ENCODE measurements around the gene AP2S1. TPM values are rescaled to one million over a fixed set of nuclear protein-coding genes. Genes with fewer than 3 reads are reported as not detected.

Gene AP2S1
- total RNA-seq, 4 donors from 2014 or later: 96.6 to 166 (median 132) TPM

GRCh38 chr19:46839752-46840497 is 10.7 kb downstream of the AP2S1 start:
- ATAC-seq (ENCODE audit: low FRiP score): no peak
- TF ChIP-seq, protein P1, sequence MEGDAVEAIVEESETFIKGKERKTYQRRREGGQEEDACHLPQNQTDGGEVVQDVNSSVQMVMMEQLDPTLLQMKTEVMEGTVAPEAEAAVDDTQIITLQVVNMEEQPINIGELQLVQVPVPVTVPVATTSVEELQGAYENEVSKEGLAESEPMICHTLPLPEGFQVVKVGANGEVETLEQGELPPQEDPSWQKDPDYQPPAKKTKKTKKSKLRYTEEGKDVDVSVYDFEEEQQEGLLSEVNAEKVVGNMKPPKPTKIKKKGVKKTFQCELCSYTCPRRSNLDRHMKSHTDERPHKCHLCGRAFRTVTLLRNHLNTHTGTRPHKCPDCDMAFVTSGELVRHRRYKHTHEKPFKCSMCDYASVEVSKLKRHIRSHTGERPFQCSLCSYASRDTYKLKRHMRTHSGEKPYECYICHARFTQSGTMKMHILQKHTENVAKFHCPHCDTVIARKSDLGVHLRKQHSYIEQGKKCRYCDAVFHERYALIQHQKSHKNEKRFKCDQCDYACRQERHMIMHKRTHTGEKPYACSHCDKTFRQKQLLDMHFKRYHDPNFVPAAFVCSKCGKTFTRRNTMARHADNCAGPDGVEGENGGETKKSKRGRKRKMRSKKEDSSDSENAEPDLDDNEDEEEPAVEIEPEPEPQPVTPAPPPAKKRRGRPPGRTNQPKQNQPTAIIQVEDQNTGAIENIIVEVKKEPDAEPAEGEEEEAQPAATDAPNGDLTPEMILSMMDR (IDR thresholded peaks at IDR 0.05): no peak
- DNase-seq (ENCODE audit: low spot score): no peak

DNA sequence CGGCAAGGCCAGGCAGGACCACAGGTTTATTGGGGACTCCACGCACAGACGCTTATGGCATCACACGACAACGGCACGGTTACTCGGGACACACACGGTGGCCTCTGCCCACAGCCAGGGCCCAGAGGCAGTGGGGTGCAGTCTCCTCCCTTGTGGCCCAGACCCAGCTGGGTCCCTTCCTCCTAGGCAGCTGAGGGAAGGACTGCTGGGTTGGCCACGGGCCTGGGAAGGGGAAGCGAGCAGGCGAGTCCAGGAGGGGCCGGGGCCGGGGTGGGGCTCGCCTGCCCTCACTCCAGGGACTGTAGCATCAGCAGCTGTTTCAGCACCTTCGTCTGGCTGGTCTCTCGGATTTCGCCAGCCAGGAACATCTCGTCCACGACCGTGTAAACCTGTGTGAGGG is 12.5 kb downstream of the AP2S1 start:
- TF ChIP-seq, protein P1 (IDR thresholded peaks at IDR 0.05): no peak
- ATAC-seq (ENCODE audit: low FRiP score) (no peak), DNase-seq (ENCODE audit: low spot score) (no peak)

- TF ChIP-seq, protein P1 (IDR thresholded peaks at IDR 0.05): no peak
Observed at GRCh38 chr19:46834984-46835383, 15.7 kb downstream of the AP2S1 start.

DNA sequence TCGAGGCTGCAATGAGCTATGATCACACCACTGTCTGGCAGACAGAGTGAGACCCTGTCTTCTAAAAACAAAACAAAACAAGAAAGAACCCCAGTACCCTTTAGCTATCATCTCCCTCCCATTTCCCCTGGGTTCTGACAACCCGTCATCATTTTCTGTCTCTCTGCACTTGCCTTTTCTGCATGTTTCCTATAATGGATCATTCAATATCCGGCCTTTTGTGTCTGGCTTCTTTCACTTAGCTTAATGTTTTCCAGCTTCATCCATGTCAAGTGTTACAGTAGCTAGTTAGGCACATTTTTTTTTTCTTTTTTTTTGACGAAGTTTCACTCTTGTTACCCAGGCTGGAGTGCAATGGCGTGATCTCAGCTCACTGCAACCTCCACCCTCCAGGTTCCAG is 16.5 kb downstream of the AP2S1 start:
- ATAC-seq (ENCODE audit: low FRiP score) (no peak), DNase-seq (ENCODE audit: low spot score) (no peak)
- TF ChIP-seq, protein P1 (IDR thresholded peaks at IDR 0.05): no peak

More at GRCh38 chr19:46834984-46835383, 15.7 kb downstream of the AP2S1 start:
- no peak for ATAC-seq (ENCODE audit: low FRiP score)
- no peak for DNase-seq (ENCODE audit: low spot score)

DNA sequence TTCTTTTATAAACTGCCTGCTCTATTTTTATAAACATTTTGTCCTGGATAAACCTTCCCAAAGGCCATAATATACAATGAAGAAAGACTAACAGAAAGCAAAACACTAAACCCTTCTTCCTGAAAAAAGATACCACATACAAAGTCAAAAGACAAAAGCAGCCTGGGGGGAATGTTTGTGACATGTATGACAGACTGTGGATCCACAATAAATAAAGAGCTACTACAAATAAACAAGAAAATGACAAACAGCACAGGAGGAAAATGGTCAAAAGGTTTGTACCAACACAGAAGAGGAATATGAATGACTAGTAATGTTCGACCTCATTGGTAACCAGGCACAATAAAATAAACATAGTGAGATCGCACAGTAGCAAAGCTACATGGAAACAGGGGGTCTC is 19.8 kb downstream of the AP2S1 start:
- no peak for DNase-seq (ENCODE audit: low spot score)
- TF ChIP-seq, protein P1 (IDR thresholded peaks at IDR 0.05): no peak
- ATAC-seq (ENCODE audit: low FRiP score): no peak

GRCh38 chr19:46828484-46828883 is 22.2 kb downstream of the AP2S1 start:
- ATAC-seq (ENCODE audit: low FRiP score): no peak
- TF ChIP-seq, protein P1 (IDR thresholded peaks at IDR 0.05): no peak

DNA sequence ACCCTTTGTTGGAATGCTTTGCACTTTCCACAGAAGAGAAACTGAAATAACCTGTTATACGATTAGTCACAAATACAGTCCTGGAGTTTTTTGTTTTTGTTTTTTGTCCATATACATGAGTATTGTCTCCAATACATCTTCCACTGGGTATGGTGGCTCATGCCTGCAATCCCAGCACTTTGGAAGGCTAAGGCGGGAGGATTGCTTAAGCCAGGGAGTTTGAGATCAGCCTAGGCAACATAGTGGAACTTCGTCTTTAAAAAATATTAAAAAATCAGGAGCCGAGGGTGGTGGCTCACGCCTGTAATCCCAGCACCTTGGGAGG is 25.0 kb downstream of the AP2S1 start:
- TF ChIP-seq, protein P1 (IDR thresholded peaks at IDR 0.05): no peak
- no peak for ATAC-seq (ENCODE audit: low FRiP score)

More at GRCh38 chr19:46828484-46828883, 22.2 kb downstream of the AP2S1 start:
- no peak for DNase-seq (ENCODE audit: low spot score)

More for the DNA sequence above, 25.0 kb downstream of the AP2S1 start:
- DNase-seq (ENCODE audit: low spot score): no peak
